Placental pericyte (primary cell): ENCODE results near the gene SMIM26. TPM values are rescaled to one million over a fixed set of nuclear protein-coding genes. Genes with fewer than 3 reads are reported as not detected.

ENCODE experiments used
- small RNA-seq: library from RNA; depleted of rRNA; stranded (forward); fragments of <200 nt; gene quantifications from one replicate; pipeline ENCODE3, GENCODE V24; 2012; ENCODE audit warnings: low replicate concordance
- total RNA-seq: library from RNA; depleted of rRNA; stranded (reverse); fragments of >200 nt; gene quantifications from 2 replicates; pipeline ENCODE4 v1.2.3, GENCODE V29; 2012

The SMIM26 gene, protein sequence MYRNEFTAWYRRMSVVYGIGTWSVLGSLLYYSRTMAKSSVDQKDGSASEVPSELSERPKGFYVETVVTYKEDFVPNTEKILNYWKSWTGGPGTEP
- total RNA-seq: 39.4 and 80.5 TPM in 2 replicates

DNA sequence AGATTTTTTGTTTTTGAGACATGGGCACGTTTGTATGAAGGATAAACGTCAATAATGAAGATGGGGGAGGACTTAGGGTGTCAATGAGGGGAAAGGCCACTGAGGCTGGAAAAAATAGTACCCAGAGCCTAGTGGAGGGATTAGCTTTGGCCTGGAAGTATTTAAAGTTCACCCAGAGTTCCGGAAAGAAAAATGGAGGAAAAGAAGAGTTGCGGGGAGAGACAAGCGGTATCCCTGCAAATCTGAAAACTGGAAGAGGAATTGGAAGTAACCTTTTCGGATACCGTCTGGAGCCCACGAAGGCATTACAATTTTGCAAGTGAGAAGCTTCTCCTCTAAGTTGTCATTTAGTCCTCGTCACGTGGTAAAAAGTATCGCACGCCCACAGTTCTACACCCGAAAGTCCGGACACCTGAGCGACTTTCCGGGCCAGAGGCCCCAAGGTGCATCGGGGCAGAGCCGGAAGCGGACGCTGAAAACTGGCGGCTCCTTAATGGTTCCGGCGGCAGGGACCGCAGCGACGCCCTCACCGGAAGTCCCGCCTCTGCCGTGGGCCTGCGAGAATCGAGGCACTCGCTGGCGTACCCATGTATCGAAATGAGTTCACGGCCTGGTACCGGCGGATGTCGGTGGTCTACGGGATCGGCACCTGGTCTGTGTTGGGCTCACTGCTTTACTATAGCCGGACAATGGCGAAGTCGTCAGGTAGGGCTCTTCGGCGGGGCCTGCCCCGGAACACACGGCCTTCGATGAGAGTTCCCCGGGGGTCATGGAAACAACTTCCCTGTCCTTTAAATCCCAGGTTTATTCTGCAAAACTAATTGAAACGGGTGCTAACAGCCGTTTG lies at the start of gene SMIM26:
Gene SMIM26 (plus strand): TSS at position 541 of the 847 bp plus-strand sequence. CDS start 47 bp downstream, at position 588.

DNA sequence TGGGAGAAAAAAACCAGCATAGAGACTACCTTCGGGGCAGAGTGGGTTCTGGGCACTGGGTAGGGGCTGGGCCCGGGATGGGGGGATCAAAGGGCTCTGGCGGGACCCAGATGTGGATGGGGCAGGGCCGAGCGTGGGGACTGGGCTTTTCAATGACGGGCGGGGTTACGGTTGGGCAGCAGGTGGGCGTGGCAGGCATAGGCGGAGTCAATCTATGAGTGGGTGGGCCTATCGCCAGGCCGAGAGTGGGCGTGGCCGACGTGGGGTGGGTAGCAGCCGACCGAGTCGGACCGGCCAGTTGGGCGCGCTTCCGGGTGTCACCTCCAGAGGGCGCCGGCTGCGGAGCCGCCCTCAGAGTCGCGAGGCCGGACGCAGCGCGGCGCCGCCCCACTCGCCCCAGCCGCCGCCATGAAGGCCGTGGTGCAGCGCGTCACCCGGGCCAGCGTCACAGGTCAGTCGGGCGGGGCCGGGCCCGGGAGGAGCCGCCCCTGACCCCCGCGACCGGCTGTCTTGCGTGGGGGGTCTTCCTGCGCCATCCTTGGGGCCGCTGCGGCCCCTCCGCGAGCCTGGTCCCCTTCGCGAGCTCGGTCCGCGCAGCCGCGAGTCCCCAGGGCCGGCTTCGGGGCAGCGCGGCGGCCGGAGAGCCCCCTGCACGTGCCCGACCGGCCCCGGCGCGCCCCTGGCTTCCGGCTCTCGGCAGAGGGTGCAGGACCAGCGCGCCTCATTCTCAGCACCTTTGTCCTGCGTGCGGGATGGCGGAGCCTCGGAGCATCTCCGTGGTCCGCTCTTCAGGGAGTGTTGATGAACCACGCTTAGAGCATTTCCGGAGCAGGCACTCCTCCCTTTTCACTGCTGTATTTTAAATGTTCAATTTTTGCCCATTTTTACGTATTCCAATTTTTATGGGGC lies 20.7 kb downstream of the SMIM26 start, which contains the start of gene DTD1:
Gene DTD1 (plus strand): TSS at position 390 of the 909 bp plus-strand sequence. CDS start 19 bp downstream, at position 409.

Small RNAs within 50 kb of the gene (small RNA-seq; reads per million reads assigned to genes)
- not detected for gene RN7SL638P
- gene RNU6ATAC34P: not detected

Other genes with a start within 250 kb of the SMIM26 start
- 1.3 and 1.7 TPM in 2 replicates for gene DZANK1, start 100.4 kb upstream of the SMIM26 start, total RNA-seq
- 8.5 and 16.5 TPM in 2 replicates for gene POLR3F, start 100.0 kb upstream of the SMIM26 start, total RNA-seq
- 4.8 and 20.2 TPM in 2 replicates for gene RBBP9, start 70.2 kb upstream of the SMIM26 start, total RNA-seq
- gene SEC23B, start 59.5 kb upstream of the SMIM26 start, total RNA-seq: 74.4 and 132 TPM in 2 replicates
- 63.7 and 70.4 TPM in 2 replicates for gene DTD1, start 20.6 kb downstream of the SMIM26 start, total RNA-seq
- gene SCP2D1, start 246.4 kb downstream of the SMIM26 start, total RNA-seq: not detected in 2 replicates